GM10266 (cell line): ENCODE results near the gene MAN1A1.
"Not testable (repeated sequence)": the region's sequence is repeated elsewhere in the genome, so short reads cannot be mapped to it uniquely, and the experiment has no call there.

Experiments used
- DNase-seq: peaks from one replicate; pipeline ENCODE4 v3.0.0; 2012; ENCODE audit errors: extremely low spot score
- TF ChIP-seq, protein P1 (sequence below): IDR thresholded peaks from 2 replicates; pipeline ENCODE4 v1.5.1; 2012; ENCODE audit warnings: mild to moderate bottlenecking, low read depth; ENCODE audit not compliant: control insufficient read depth, insufficient read depth; ENCODE audit errors: missing control alignments

MAN1A1 gene

DNA sequence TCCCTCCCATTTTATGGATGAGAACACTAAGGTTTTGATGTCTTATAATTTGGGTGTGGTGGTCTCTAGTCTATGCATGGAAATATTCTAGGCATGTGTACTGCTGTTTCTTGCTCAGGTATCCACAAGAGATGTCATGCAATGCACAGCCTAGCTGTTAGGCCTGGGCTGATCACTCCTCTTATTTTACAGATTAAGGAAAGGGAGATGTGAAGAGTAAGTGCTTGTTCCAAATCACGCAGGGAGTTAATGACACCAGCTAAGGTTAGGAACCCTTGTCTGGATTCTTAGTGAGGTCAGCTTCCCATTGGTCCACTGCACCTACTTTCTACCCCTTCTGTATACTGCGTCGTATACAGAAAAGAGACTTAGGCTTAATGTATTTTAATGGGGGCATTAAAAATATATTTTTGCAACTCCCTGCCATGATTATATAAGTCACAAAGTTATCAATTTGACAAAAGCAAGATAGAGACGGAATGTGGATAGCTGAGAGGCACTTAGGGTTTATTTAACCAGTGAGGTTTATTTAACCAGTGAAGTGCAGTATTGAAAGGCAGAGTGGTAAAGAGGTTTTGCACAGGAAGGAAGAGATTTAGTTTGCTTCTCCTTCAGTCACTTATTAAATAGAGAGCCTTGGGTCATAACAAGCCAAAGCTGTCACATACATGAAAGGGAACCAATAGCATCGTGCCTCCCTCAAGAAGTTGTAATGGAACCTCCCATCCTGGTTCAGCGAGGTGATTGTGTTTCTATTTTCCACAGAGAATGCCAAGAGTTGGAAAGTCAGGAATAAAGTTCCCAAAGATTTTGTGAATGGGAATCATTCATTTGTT is 176.1 kb downstream of the MAN1A1 start:
- TF ChIP-seq, protein P1, sequence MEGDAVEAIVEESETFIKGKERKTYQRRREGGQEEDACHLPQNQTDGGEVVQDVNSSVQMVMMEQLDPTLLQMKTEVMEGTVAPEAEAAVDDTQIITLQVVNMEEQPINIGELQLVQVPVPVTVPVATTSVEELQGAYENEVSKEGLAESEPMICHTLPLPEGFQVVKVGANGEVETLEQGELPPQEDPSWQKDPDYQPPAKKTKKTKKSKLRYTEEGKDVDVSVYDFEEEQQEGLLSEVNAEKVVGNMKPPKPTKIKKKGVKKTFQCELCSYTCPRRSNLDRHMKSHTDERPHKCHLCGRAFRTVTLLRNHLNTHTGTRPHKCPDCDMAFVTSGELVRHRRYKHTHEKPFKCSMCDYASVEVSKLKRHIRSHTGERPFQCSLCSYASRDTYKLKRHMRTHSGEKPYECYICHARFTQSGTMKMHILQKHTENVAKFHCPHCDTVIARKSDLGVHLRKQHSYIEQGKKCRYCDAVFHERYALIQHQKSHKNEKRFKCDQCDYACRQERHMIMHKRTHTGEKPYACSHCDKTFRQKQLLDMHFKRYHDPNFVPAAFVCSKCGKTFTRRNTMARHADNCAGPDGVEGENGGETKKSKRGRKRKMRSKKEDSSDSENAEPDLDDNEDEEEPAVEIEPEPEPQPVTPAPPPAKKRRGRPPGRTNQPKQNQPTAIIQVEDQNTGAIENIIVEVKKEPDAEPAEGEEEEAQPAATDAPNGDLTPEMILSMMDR = no peak
- DNase-seq = no peak

DNA sequence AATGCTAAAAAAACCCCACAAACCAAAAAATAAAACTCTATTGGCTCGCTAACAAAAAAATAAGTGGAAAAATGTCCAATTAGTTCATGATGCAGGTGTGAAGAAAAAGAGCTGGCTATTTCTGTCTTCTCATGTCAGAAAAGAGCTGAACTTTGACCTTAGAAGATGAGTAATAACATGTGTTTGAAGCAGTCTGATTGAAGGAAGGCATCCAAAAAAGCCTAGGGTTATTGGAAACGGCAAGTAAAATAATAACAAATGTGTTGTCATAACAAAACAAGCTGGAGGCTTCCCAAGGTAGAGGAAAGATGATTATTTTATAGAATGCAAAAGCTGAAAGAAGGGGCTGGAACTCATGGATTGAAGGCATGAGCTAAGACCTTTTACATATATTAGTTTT is 176.7 kb downstream of the MAN1A1 start:
- no peak for DNase-seq
- TF ChIP-seq, protein P1 = no peak

DNA sequence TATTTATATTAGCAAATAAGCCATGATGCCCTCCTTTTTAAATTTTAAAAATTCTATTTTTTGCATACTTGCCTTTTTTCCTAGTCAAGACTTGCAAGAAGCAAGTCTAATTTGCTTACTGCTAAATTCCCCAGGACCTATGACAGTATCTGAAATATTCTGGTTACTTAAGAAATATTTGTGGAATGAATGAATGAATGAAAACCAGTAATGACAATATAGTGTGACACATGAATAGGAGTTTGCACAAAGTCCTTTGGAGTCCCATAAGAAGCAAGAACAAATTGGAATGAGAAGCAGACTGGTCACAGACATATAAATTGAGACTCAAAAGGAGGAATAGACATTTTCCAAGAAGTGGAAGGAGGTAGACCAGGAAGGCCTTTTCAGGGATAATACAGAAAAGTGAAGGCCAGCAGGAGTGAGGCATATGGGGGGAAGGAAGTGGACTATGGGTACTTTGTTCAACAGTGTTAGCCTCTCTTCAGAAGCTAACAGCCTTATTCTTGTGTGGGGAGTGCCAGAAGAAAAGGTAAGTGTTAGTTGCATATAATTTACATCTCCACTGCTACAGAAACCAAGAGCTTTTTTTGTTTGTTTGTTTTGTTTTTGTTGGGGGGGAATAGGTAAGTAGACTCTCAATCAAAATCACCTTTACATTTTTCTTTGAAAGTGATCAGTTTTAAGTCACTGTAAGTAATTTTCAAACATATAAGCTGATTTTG is 177.5 kb downstream of the MAN1A1 start:
- no peak for DNase-seq
- TF ChIP-seq, protein P1 = no peak

- no peak for DNase-seq
- TF ChIP-seq, protein P1 = no peak
Observed at GRCh38 chr6:119171088-119171841, 178.3 kb downstream of the MAN1A1 start.

DNA sequence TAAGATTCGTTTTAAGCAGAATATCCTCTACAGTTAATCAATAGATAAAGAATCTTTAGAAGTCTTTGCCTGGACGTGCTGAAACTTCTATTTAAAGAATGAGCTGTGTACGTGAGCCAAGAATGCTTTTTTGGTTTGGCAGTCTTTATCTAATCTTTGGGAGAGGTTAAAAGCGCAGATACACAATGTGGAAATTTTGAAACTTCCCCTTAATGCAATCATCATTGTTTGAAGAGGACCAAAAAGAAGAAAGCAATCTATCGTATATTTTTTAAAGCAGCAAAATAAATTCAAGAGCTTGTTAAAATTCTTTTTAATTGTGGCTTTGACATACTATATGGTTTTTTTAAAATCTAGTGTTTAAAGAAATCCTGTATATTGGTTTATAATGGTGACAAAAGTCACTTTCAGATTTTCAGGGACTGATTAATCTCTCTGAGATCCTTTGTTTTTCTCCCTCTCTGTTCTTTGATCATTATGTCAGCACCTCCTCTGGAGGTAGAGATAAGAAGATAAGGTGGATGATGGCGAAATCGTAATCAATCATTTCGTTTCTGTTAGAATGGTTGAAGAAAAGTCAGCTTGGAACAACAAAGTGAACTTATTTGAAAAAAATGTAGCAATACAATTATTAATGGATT is 179.0 kb downstream of the MAN1A1 start:
- no peak for DNase-seq
- TF ChIP-seq, protein P1 = no peak

GRCh38 chr6:119170103-119170446 is 179.5 kb downstream of the MAN1A1 start:
- DNase-seq = no peak
- TF ChIP-seq, protein P1 = no peak

- not testable (repeated sequence) for DNase-seq
Observed at GRCh38 chr6:119169355-119169754, 180.2 kb downstream of the MAN1A1 start.
